D721Med (cell line): ENCODE data around the gene MEGF10.
"Not testable (repeated sequence)": the region's sequence is repeated elsewhere in the genome, so short reads cannot be mapped to it uniquely, and the experiment has no call there.

Experiments
- DNase-seq: peaks from one replicate; pipeline ENCODE4 v3.0.0; 2011; ENCODE audit warnings: low spot score; ENCODE audit not compliant: insufficient read length
- FAIRE-seq: peaks from 2 replicates; lab custom pipeline; 2011; peaks lifted over from hg19 to GRCh38; lab: Jason Lieb, UNC
- CTCF ChIP-seq: IDR thresholded peaks from 2 replicates; pipeline ENCODE4 v1.5.1; 2012; ENCODE audit warnings: mild to moderate bottlenecking, control low read depth; ENCODE audit not compliant: insufficient read depth; ENCODE audit errors: missing control alignments

MEGF10 gene

GRCh38 chr5:127299678-127300077 is 9.1 kb downstream of the MEGF10 start:
- TF ChIP-seq CTCF = no peak
- no peak for FAIRE-seq
- DNase-seq = no peak

- no peak for TF ChIP-seq CTCF
- no peak for DNase-seq
- FAIRE-seq = peak; percentile 11
Measured at GRCh38 chr5:127302509-127302908, 11.9 kb downstream of the MEGF10 start.

- no peak for DNase-seq
- TF ChIP-seq CTCF = no peak
- no peak for FAIRE-seq
Measured at GRCh38 chr5:127303404-127303803, 12.8 kb downstream of the MEGF10 start.

GRCh38 chr5:127305493-127305892 is 14.9 kb downstream of the MEGF10 start:
- TF ChIP-seq CTCF = no peak
- DNase-seq = no peak
- no peak for FAIRE-seq

GRCh38 chr5:127306036-127306435 is 15.4 kb downstream of the MEGF10 start:
- FAIRE-seq = no peak
- no peak for TF ChIP-seq CTCF

GRCh38 chr5:127306647-127307046 is 16.1 kb downstream of the MEGF10 start:
- no peak for FAIRE-seq
- TF ChIP-seq CTCF = no peak

More at GRCh38 chr5:127306036-127306435, 15.4 kb downstream of the MEGF10 start:
- DNase-seq = no peak

GRCh38 chr5:127307868-127308267 is 17.3 kb downstream of the MEGF10 start:
- FAIRE-seq (no peak), DNase-seq (no peak)
- no peak for TF ChIP-seq CTCF

More at GRCh38 chr5:127306647-127307046, 16.1 kb downstream of the MEGF10 start:
- DNase-seq = no peak

- FAIRE-seq, DNase-seq: not testable (repeated sequence)
Measured at GRCh38 chr5:127308325-127308724, 17.7 kb downstream of the MEGF10 start.
